GM12873 (cell line): ENCODE results near the gene EPHB3.

Experiments
- TF ChIP-seq, protein P1 (sequence below): IDR thresholded peaks from 2 replicates; pipeline ENCODE4 v1.5.1; 2012; ENCODE audit warnings: low read depth, mild to moderate bottlenecking, moderate library complexity, low read length, control low read depth; ENCODE audit not compliant: insufficient read depth; ENCODE audit errors: missing control alignments

The EPHB3 gene

DNA sequence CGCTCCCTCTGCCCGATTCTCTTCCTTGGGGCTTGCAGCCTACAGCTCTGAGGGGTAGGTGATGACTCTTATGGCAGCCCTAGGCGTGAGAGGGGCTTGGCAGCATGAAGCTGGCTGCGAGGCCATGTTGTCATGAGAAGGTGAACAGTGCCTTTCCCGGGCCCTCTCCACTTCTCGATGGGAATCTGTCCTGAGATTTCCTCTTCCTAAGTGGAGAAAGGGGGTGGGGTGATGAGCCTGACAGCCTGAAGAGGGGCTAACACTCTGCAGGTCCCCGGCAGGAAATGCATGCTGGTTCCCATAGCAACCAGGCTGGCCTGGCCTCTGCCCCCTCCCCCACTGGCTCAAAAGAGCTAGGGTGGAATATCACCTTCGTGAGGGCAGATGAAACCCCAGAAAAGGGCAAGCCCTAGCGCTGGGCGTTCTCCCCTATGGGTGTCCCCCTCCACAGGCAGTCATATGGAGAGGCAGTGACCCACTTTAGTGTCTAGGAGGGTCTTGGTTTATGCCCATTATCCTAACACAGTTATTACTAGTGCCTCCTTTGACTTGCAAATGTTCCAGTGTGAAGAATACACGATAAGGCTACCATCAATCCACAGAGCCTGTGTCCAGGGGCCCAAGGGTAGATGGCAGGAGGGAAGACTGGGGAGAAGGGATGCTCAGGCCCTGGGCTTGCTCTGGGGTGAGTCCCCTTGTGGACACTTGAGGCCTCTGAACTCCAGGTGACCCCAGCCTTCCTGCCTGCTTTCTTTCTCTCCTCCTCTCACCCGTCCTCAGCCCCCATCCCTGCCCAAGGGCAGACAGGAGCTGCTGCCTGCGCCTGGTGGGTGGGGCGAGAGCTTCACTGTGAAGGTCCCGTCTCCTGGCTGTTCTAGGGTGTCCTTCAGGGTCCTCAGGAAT lies 13.2 kb downstream of the EPHB3 start:
- TF ChIP-seq, protein P1, sequence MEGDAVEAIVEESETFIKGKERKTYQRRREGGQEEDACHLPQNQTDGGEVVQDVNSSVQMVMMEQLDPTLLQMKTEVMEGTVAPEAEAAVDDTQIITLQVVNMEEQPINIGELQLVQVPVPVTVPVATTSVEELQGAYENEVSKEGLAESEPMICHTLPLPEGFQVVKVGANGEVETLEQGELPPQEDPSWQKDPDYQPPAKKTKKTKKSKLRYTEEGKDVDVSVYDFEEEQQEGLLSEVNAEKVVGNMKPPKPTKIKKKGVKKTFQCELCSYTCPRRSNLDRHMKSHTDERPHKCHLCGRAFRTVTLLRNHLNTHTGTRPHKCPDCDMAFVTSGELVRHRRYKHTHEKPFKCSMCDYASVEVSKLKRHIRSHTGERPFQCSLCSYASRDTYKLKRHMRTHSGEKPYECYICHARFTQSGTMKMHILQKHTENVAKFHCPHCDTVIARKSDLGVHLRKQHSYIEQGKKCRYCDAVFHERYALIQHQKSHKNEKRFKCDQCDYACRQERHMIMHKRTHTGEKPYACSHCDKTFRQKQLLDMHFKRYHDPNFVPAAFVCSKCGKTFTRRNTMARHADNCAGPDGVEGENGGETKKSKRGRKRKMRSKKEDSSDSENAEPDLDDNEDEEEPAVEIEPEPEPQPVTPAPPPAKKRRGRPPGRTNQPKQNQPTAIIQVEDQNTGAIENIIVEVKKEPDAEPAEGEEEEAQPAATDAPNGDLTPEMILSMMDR, result no peak

DNA sequence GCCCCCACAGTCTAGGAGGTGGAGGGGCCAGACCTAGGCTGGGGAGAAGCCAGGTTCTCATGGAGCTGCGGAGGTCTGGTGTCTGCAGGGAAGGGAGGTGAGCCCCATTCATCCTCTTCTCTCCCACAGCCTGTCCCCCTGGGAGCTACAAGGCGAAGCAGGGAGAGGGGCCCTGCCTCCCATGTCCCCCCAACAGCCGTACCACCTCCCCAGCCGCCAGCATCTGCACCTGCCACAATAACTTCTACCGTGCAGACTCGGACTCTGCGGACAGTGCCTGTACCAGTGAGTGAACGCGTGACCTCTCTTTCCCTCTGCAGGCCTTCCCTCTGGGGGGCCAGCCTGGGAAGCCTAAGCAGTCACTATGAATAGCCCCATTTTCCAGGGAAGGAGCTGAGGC lies 14.1 kb downstream of the EPHB3 start:
- TF ChIP-seq, protein P1, result no peak

DNA sequence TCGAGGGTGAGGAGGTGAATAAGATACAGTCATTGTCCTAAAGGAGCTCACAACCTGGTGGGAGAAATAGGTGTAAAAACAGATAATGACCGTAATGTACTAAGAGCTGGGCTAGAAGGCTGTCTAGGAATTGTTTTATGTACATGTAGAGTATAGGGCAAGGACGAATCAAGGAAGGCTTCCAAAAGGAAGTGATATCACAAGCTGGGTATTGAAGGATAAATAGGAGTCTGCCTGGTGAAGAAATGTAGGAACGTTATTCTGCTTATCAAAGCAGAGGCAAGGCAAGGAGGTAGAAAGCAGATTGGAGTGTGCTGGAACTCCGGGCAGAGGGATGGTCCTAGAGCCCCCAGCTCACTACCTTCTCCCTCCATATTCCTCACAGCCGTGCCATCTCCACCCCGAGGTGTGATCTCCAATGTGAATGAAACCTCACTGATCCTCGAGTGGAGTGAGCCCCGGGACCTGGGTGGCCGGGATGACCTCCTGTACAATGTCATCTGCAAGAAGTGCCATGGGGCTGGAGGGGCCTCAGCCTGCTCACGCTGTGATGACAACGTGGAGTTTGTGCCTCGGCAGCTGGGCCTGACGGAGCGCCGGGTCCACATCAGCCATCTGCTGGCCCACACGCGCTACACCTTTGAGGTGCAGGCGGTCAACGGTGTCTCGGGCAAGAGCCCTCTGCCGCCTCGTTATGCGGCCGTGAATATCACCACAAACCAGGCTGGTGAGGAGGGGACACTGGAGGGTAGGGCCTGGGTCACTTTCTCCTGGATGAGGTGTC lies 15.1 kb downstream of the EPHB3 start:
- TF ChIP-seq, protein P1, result no peak

DNA sequence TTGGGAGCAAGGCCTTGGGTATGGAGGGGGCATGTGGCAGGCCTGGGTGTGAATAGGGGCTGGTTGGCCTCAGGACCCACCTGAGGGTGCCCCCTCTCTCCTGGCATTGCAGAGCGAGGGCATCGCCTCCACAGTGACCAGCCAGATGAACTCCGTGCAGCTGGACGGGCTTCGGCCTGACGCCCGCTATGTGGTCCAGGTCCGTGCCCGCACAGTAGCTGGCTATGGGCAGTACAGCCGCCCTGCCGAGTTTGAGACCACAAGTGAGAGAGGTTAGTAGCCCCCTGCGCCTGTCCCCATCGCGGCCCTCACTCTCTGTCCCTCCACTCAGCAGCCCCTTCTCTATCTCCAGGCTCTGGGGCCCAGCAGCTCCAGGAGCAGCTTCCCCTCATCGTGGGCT lies 16.0 kb downstream of the EPHB3 start:
- TF ChIP-seq, protein P1, result no peak

DNA sequence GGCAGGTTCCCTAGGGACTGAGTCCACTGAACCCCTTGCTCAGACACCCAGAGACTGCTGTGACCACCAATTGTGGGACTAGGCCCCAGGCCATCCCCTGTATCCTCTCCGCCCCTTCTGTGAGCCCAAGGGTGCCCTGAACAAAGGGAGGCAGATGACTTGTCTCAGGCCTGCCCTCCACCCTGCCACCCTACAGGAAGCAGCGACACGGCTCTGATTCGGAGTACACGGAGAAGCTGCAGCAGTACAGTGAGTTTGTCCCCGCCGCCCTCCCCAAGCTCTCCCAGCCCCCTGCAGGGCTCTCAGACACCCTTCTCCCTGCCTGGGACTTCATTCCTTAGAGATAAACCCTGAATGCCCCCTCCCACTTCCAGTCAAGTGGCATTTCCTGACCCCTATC lies 16.6 kb downstream of the EPHB3 start:
- TF ChIP-seq, protein P1, result no peak

DNA sequence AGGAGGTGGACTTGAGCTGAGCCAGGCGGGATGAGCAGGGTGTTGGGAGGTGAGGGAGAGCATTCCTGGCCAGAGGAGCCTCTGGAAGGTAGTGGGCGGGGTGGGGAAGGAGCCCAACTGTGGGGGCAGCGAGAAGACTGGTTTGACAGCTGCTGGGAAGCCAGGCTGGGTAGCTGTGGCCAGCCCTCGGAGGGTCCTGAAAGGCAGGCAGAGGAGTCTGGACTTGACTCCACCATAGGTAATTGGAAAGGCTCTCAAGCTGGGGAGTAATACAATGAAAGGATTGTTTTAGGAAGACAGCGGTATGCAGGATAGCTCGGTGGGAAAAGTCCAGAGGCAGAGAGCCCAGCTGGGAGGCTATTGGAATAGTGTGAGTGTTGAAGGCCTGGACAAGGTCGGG lies 17.2 kb downstream of the EPHB3 start:
- TF ChIP-seq, protein P1, result no peak

DNA sequence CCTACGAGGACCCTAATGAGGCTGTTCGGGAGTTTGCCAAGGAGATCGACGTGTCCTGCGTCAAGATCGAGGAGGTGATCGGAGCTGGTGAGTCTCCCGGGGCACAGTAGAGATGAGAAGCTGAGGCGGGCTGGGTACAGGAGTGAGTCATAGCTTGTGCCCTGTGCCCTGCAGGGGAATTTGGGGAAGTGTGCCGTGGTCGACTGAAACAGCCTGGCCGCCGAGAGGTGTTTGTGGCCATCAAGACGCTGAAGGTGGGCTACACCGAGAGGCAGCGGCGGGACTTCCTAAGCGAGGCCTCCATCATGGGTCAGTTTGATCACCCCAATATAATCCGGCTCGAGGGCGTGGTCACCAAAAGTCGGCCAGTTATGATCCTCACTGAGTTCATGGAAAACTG lies 17.9 kb downstream of the EPHB3 start:
- TF ChIP-seq, protein P1, result no peak
